ENCODE data around the gene DRAXIN. TPM values are rescaled to one million over a fixed set of nuclear protein-coding genes. Genes with fewer than 3 reads are reported as not detected.

Gene DRAXIN
- total RNA-seq, 4 donors from 2014 or later = 0.08 to 0.16 (median 0.12) TPM; not detected in 1

DNA sequence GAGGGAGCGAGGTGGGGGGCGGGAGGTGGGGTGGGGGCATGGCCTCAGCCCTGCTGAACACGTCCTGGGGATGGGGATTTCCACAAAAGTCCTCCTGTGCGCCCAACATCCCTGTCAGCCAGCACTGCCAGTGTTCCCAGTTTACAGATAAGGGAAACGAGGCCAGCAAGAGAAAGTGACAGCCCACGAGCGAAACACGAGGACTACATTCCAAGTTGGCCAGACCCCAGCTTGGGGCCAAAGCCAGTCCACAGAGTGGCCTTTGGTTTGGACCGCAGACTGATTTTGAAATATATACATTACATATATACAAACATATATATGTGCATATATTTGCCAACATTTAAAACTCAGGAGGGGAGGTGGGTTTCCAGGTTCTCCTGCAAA lies 42.3 kb upstream of the DRAXIN start:
- no peaks in the 10 kb centered on the region for H3K9me3 ChIP-seq
- no peak overlapping the region for H3K27ac ChIP-seq
- H3K4me3 ChIP-seq = no peak overlapping the region
- WGBS, 2 donors (ENCODE audit: low coverage in 1 of 2) = no CpG with 5 or more reads among the region's 9 CpGs
- peaks cover 0 to 47% (median 18%) of the 10 kb centered on the region in 3 donors for H3K4me1 ChIP-seq
- TF ChIP-seq POLR2AphosphoS5 (IDR thresholded peaks at IDR 0.05) = no peak
- no peak for TF ChIP-seq EP300 (IDR thresholded peaks at IDR 0.05)
- TF ChIP-seq, protein P1, sequence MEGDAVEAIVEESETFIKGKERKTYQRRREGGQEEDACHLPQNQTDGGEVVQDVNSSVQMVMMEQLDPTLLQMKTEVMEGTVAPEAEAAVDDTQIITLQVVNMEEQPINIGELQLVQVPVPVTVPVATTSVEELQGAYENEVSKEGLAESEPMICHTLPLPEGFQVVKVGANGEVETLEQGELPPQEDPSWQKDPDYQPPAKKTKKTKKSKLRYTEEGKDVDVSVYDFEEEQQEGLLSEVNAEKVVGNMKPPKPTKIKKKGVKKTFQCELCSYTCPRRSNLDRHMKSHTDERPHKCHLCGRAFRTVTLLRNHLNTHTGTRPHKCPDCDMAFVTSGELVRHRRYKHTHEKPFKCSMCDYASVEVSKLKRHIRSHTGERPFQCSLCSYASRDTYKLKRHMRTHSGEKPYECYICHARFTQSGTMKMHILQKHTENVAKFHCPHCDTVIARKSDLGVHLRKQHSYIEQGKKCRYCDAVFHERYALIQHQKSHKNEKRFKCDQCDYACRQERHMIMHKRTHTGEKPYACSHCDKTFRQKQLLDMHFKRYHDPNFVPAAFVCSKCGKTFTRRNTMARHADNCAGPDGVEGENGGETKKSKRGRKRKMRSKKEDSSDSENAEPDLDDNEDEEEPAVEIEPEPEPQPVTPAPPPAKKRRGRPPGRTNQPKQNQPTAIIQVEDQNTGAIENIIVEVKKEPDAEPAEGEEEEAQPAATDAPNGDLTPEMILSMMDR (IDR thresholded peaks at IDR 0.05) = no peak
- no peak for ATAC-seq
- H3K27me3 ChIP-seq = peaks cover 47% of the 10 kb centered on the region
- no peaks in the 10 kb centered on the region for H3K36me3 ChIP-seq

DNA sequence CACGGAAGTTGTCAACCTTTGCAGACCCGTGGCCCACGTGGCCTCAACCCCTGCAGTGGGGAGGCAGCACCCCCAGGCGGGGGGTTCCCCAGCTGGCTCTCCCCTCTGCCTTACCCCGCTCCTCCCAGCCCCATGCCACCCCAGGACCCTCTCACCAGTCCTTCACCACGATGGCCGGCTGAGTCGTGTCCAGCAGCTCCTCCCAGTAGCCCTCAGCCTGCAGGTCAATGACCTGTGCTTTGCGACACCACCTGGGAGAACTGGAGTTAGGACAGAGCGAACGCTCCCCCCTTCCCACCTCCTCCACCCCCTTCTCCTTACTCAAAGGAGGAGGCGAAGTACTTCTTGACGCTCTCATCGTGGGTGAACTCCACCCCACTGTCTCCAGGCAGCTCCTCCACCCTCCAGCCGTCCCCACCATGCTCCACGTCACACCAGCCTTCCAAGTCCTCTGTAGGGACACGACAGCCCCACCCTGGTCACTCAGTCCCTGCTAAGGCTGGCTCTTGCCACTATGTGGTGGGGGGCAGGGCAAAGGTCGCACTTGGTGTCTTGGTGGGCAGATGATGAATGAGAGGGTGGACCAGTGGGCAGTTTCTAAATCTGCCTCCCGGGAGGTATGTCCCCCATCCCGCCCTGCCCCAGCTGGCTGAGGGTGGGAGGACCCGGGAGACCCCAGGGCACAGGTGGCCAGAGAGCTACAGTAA lies 41.7 kb upstream of the DRAXIN start:
- no peak for ATAC-seq
- Histone ChIP-seq H3K27ac (no peak overlapping the region), H3K27me3 (peaks cover 47% of the 10 kb centered on the region), H3K4me1 (peaks cover 0 to 50% (median 18%) of the 10 kb centered on the region in 3 donors), H3K4me3 (peak overlapping the region in 1 of 2 donors; percentile 22), H3K36me3 (no peaks in the 10 kb centered on the region), H3K9me3 (no peaks in the 10 kb centered on the region)
- TF ChIP-seq POLR2A (IDR thresholded peaks at IDR 0.05) = no peak
- 17% methylated on average over 4 to 8 of the region's 21 CpGs for WGBS, 2 donors (ENCODE audit: low coverage in 1 of 2)

DNA sequence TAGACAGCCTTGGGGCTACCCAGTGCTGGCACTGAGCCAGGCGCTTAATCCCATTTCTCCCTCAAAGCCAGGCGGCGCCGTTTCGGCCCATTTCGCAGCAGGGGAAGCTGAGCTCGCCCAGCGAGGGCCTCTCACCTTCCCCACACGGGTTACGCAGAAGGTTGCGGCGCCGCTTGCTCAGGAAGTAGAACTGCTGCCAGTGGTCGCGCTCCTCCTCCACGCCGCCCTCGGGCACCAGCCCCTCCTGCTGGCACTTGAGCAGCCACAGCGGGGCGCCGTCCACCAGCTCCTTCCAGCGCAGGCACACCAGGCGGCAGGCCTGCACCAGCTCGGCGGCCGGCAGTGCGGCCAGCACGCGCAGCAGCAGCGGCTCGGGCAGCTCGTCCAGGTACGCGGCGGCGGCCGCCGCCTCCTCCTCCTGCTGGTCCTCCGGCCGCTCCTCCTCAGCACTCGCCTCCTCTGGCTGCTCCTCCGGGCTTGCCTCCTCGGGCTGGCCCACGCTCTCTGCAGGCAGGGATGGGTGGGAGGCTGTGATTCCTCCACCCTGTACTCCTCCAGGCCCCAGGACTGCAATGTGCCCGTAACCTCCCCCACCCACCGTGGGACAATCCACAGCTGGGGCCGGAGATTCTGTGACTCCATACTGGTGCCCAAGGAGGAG lies 41.0 kb upstream of the DRAXIN start:
- peak; percentile 61 for ATAC-seq
- WGBS, 2 donors (ENCODE audit: low coverage in 1 of 2) = 10% methylated on average over 4 of the region's 47 CpGs; no CpG with 5 or more reads in 1 of the 2 donors
- peaks cover 3 to 55% (median 21%) of the 10 kb centered on the region in 3 donors for H3K4me1 ChIP-seq

DNA sequence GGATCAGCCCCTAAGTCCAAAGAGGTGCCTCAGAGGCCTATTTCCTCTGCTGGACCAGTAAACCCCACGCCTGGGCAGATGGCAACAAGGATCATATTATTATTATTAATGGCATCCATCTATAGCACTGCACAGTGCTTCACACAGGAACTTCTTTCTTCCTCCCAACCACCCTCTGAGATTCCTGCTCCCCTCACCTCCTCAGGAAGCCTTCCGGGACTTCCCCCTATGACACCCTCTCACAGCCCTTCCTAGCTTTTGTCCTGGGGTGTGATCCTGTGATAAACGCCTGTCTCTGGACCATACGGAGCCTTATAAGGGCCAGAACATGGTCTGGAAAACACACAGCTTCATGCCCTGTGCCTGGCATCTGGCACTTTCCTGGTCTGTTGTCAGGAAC lies 40.5 kb upstream of the DRAXIN start:
- no peak for ATAC-seq
- TF ChIP-seq POLR2AphosphoS5 (IDR thresholded peaks at IDR 0.05) = no peak
- TF ChIP-seq POLR2A (IDR thresholded peaks at IDR 0.05) = no peak
- no peak for TF ChIP-seq EP300 (IDR thresholded peaks at IDR 0.05)
- TF ChIP-seq, protein P1 (IDR thresholded peaks at IDR 0.05) = no peak
- Histone ChIP-seq H3K4me1 (peaks cover 5 to 61% (median 26%) of the 10 kb centered on the region in 3 donors), H3K9me3 (no peaks in the 10 kb centered on the region), H3K36me3 (peaks cover 0 to 1% of the 10 kb centered on the region in 2 donors), H3K27me3 (peaks cover 44% of the 10 kb centered on the region), H3K27ac (no peak overlapping the region), H3K4me3 (no peak overlapping the region)
- 93 to 100% methylated on average over 1 to 2 of the region's 4 CpGs for WGBS, 2 donors (ENCODE audit: low coverage in 1 of 2)

More for the DNA sequence above, 41.0 kb upstream of the DRAXIN start:
- Histone ChIP-seq H3K27me3 (peaks cover 47% of the 10 kb centered on the region), H3K27ac (no peak overlapping the region), H3K36me3 (no peaks in the 10 kb centered on the region), H3K9me3 (no peaks in the 10 kb centered on the region), H3K4me3 (peak overlapping the region in 1 of 2 donors; percentile 22)
- peak; percentile 17 for TF ChIP-seq POLR2AphosphoS5 (IDR thresholded peaks at IDR 0.05)
- TF ChIP-seq EP300 (IDR thresholded peaks at IDR 0.05) = no peak
- TF ChIP-seq, protein P1 (IDR thresholded peaks at IDR 0.05) = peak in 3 of 4 experiments; percentile 78 to 91 (median 87)
- TF ChIP-seq POLR2A (IDR thresholded peaks at IDR 0.05) = no peak

DNA sequence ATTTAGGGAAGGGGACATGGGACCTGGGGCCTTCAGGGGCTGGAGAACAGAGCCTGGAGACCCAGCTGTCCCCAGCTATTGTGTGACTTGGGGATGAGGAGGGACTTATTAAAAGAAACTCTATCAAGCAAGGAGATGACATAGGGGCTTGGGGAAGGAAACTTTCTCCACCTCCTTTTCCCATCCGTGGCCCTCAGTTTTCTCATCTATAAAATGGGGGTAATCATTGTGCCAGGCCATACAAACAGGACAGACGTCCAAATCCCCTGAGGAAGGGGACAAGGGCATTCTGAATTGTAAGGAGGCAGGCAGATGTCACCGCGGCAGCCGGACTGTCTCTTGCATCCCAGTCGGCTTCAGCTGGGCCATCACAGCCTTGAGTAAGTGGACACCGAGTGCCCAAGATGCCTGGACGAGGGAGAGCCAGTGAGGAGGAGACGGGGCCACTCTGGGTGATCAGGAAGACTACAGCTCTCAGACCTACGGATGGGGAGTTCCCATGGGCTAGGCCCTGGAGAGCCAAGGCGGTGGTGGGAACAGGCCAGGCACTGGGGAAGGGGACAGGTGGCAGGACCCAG lies 39.2 kb upstream of the DRAXIN start:
- Histone ChIP-seq H3K27ac (no peak overlapping the region), H3K4me1 (peaks cover 5 to 62% (median 26%) of the 10 kb centered on the region in 3 donors)

More for the DNA sequence above, 39.2 kb upstream of the DRAXIN start:
- no peak for ATAC-seq
- Histone ChIP-seq H3K4me3 (no peak overlapping the region), H3K9me3 (no peaks in the 10 kb centered on the region), H3K36me3 (peaks cover 0 to 14% of the 10 kb centered on the region in 2 donors), H3K27me3 (peaks cover 33% of the 10 kb centered on the region)
- WGBS, 2 donors (ENCODE audit: low coverage in 1 of 2) = 65 to 82% methylated on average over 2 to 6 of the region's 11 CpGs
- no peak for TF ChIP-seq EP300 (IDR thresholded peaks at IDR 0.05)
- no peak for TF ChIP-seq POLR2A (IDR thresholded peaks at IDR 0.05)
- TF ChIP-seq, protein P1 (IDR thresholded peaks at IDR 0.05) = no peak
- TF ChIP-seq POLR2AphosphoS5 (IDR thresholded peaks at IDR 0.05) = no peak
